Posterior cingulate gyrus (tissue), 11 donors: ENCODE data around the gene CREB3L1.
A peak's percentile ranks its signal among the peaks of the same experiment; 100 is the strongest.

Experiments
- DNase-seq, 10 donors: peaks; one replicate each; pipeline versions ENCODE4 v3.0.0 to v3.0.0-alpha.2; 2020 to 2021; ENCODE audit warnings: mixed read lengths in 3 of 10
- intact Hi-C: fragments of 100-400 bp; cut with DNase I; formaldehyde crosslinking; loops from one replicate; pipeline ENCODE4 v1.15.1; 2023

The CREB3L1 gene

GRCh38 chr11:46277622-46278386, at the start of gene CREB3L1:
Gene CREB3L1 (plus strand): TSS chr11:46277662. CDS start chr11:46278112, 450 bp downstream.
- peak in 5 of 10 donors; percentile 28 to 84 (median 37) for DNase-seq

GRCh38 chr11:46229230-46229629, 48.2 kb upstream of the CREB3L1 start:
- intact Hi-C loops, result no loop called here
- DNase-seq, result no peak

More at GRCh38 chr11:46277622-46278386, at the start of gene CREB3L1:
- intact Hi-C loops, result no loop called here

DNA sequence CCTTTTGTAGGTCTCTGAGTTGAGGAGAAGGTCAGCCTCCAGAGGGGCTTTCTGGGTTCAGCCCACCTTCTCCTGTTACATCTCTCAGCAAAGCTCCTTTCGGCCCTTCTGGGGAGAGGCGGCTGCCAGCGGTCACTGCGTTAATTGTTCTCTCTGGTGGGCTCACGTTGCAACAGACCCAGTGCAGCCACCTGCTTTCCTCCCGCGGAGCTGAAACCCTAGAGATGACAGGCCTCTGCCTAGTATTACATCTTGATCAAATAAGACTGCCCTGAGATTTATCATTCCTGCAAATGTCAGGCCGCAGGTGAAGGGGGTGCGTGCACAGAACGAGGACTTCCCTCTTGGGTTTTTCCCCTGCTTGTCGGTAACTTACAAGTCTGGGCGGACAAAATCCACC, 43.2 kb upstream of the CREB3L1 start:
- intact Hi-C loops, result no loop called here
- DNase-seq, result peak in 1 of 10 donors; percentile 34

- no peak for DNase-seq
- intact Hi-C loops, result no loop called here
Measured at GRCh38 chr11:46235777-46236688, 41.4 kb upstream of the CREB3L1 start.

- DNase-seq, result no peak
- intact Hi-C loops, result no loop called here
Measured at GRCh38 chr11:46236918-46237247, 40.6 kb upstream of the CREB3L1 start.

GRCh38 chr11:46237248-46238077, 40.0 kb upstream of the CREB3L1 start:
- peak in 9 of 10 donors; percentile 21 to 93 (median 56) for DNase-seq
- intact Hi-C loops, result no loop called here

DNA sequence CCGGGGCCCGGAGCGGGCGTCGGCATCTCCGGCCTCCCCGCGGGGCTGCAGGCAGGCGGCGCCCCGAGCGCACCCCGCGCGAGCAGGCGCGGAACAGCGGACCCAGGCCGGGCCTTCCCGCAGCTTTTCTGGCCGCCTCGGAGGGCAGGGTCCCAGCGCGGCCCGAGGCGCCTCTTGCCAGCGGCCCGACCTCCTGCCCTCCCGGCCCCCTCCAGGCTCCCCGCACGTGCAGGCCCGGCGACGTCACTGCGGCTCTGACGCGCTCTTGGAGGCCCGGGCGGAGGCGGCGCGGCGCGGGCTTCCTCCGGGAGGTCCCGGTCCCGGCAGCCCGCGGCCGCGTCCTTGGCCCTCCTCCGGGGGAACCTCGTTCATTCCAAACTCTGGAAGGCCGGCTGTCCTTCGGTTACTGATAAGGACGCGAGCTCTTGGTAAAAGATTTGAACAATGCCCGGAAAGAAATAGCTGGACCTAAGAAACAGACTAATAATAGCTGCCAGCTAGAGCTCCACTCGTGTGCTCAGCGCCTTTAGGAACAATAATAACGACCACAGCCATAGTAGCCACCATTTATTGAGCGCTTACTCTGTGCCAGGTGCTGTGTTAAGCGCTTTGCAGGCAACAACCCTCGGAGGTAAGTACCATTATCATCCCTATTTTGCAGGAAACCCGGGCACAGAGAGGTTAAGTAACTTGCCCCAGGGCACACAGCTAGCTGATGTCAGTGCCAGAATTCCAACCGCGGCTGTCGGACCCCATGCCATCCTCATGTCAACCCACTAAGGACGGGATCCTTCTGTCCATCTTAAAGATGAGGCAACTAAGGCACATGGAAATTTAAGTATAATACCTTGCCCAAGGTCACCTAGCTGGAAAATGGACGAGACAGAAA, 39.1 kb upstream of the CREB3L1 start:
- DNase-seq, result peak in 8 of 10 donors; percentile 22 to 92 (median 48)
- intact Hi-C loops, result no loop called here

DNA sequence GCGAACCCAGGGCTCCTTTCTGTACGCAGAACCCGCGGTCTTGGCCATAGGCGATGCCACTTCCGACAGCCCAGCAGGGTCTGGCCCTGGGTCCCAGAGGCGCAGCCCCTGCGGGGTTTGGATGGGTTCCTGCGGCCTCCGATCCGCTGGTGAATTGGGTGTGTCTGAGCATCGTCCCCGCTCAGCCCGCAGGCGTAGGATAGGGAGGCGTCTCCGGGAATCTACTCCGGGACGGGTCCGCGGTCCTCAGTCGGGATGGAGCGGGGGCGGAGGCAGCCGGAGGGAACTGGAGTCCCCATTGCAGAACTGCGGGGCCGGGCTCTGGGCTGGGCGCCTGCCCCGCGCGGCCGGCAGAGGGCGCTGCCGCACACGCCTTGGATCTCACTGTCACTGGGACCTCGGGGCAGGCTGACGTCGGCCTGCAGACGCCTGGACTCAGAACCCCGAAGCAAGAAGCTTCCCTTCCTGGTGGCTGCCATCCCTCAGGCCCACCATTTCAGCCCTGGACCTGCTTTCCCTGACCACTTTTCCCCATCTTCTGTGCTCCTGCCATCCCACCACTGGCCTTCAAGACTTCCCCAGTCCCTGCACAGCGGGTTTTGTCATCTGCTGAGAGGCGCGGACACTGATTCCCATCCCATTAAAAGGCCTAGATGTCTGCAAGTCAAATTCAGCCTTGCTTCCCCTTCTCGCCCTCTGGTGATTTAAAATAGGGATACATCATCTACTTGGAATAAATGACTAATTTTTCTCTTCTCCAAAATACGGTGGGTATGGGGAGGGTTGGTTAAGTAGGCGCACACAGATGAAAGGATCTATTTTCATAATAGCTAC, 38.3 kb upstream of the CREB3L1 start:
- intact Hi-C loops, result loop anchor here (1.0 kb wide), 1 partner anchor 69 kb away; no protein-coding TSS in a partner anchor
- peak; percentile 74 to 98 (median 82) for DNase-seq

DNA sequence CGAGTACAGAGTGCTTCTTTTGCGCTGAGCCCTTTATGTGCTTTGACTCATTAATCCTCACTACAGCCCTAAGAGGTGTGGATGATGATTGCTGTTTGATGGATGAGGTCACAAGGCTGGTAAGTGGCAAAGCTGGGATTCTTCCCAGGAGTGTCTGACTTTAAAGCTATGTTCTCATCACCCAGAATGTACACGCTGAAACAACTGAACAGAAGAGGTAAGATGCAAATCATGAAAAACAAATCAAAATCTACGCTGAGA, 37.7 kb upstream of the CREB3L1 start:
- no peak for DNase-seq
- intact Hi-C loops, result loop anchor here (1.0 to 5.0 kb wide), 3 partner anchors 69 to 117 kb away; partner anchors contain the start of genes DGKZ and PHF21A

- no peak for DNase-seq
Measured at GRCh38 chr11:46240371-46240770, 37.1 kb upstream of the CREB3L1 start.

GRCh38 chr11:46240861-46241260, 36.6 kb upstream of the CREB3L1 start:
- intact Hi-C loops, result loop anchor here (5.0 kb wide), 2 partner anchors 106 to 119 kb away; partner anchors contain the start of genes DGKZ and PHF21A

More at GRCh38 chr11:46240371-46240770, 37.1 kb upstream of the CREB3L1 start:
- intact Hi-C loops, result loop anchor here (5.0 kb wide), 2 partner anchors 107 to 118 kb away; partner anchors contain the start of genes DGKZ and PHF21A

GRCh38 chr11:46242041-46242951, 35.2 kb upstream of the CREB3L1 start:
- intact Hi-C loops, result loop anchor here (5.0 kb wide), 2 partner anchors 105 to 120 kb away; partner anchors contain the start of genes DGKZ and PHF21A
- DNase-seq, result no peak

More at GRCh38 chr11:46240861-46241260, 36.6 kb upstream of the CREB3L1 start:
- DNase-seq, result peak in 1 of 10 donors; percentile 55

DNA sequence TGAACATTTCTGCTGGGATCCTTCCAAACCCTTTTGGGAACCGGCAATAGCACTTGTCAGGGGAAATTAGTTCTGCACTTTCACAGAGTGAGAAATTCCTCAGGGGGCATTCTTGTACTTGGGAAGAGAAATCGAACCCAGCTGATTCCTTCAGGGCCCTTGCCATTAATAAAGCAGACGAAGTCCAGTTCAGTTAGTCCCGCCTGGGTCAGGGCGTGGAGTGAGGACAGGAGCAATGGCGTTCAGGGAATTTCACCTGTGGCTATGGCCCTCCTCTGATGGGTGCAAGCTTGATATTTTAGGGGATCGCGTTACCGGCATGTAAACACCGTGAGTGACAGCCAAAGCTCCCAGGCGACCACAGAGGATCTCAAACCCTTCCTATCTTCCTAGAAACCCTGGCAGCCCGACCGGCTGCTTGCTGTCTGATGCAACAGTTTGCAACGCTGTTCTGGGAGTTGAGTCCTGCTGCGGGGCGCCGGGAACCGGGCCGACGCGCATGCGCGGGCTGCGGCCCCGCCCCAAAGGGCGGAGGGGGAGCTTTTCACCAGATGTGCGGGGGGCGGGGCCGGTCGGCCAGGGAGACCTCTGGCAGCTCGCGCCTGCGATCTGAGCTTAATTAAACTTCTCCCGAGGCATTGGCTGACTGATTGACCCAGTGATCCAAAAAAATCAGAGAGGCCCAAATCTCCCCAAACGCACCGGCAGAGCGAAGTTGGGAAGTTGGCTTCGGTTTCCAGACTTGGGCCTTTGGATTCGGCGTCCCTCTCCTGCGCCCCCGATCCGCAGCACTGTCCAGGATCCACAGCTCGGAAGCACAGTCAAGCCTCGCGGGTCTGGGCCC, 34.3 kb upstream of the CREB3L1 start:
- DNase-seq, result peak; percentile 74 to 98 (median 84)
- intact Hi-C loops, result loop anchor here (5.0 kb wide), 2 partner anchors 104 to 121 kb away; partner anchors contain the start of genes DGKZ and PHF21A

DNA sequence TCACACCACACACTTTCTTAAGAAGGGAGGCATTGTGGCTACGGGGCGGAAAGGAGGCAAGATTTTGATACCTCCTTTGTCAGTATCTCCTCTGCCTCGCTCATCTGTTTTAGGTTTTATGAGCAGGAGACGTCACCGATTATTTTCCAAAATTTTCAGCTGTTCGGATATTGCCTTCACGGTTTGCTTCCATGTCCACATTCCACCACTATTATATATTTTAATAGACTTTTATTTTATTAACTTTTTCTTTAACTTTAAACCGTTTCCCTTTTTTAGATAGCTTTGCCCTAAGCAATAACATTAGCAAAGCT, 33.7 kb upstream of the CREB3L1 start:
- intact Hi-C loops, result loop anchor here (5.0 kb wide), 2 partner anchors 104 to 121 kb away; partner anchors contain the start of genes DGKZ and PHF21A
- no peak for DNase-seq

DNA sequence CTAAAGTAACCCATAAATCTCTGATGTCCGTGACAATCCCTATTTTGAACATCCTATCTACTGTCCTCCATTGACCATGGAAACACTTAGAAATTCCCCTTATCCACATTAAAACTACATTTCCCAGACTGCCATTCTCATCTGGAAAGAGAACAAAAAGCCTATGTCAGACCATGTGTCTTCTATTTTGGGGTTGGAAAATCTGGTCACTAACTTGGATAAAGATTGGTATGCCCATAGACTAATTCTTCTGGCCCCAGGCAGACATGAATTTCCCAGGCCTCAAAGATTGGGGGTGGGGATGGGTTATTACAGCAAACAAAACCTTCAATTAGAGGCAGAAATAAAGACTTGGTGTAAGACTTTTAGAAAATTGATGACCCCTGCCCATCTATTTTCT, 30.9 kb upstream of the CREB3L1 start:
- intact Hi-C loops, result no loop called here
- DNase-seq, result no peak

DNA sequence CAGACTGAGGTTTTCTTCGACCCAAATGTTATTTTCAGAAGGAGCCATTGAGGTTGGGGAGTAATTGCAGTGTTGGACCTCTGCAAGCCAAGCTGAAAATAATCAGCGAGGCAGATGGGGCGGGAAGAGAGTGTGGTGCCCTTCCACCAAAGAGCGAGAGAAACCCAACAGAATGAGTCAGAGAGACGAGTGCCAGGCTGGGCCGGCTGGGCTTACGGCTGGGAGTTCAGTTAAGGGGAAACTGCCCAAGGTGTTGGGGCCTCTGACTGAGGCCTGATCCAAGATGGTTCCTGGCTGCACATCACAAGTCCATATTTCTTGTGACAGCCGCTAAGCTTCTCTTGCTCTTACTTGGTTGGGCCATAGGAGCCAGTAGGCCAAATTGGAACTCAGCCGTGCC, 30.4 kb upstream of the CREB3L1 start:
- intact Hi-C loops, result no loop called here
- DNase-seq, result no peak
